HG03108 (cell line): Measurements from ENCODE around the gene PXK.

ENCODE experiments used
- ATAC-seq: cut with Tn5 transposase; IDR thresholded peaks from one replicate; pipeline ENCODE4 v1.9.1; 2021; ENCODE audit warnings: moderate library complexity; ENCODE audit not compliant: unreplicated experiment

Gene PXK

GRCh38 chr3:58379351-58380073 is 46.8 kb downstream of the PXK start:
- ATAC-seq: no peak

GRCh38 chr3:58383476-58383875 is 50.8 kb downstream of the PXK start:
- no peak for ATAC-seq

GRCh38 chr3:58383904-58384303 is 51.2 kb downstream of the PXK start:
- ATAC-seq: no peak

- ATAC-seq: no peak
Observed at GRCh38 chr3:58384381-58385090, 51.8 kb downstream of the PXK start.

- ATAC-seq: no peak
Observed at GRCh38 chr3:58386626-58387365, 54.1 kb downstream of the PXK start.

GRCh38 chr3:58387650-58388546 is 55.2 kb downstream of the PXK start:
- ATAC-seq: no peak

GRCh38 chr3:58388550-58389091 is 55.9 kb downstream of the PXK start:
- ATAC-seq: no peak

GRCh38 chr3:58391156-58391865 is 58.6 kb downstream of the PXK start:
- no peak for ATAC-seq

GRCh38 chr3:58392181-58392580 is 59.5 kb downstream of the PXK start:
- no peak for ATAC-seq

- no peak for ATAC-seq
Observed at GRCh38 chr3:58394339-58394738, 61.6 kb downstream of the PXK start.

GRCh38 chr3:58398669-58399333 is 66.1 kb downstream of the PXK start:
- ATAC-seq: no peak

GRCh38 chr3:58403513-58404109 is 70.9 kb downstream of the PXK start:
- ATAC-seq: no peak

- no peak for ATAC-seq
Observed at GRCh38 chr3:58404396-58404795, 71.7 kb downstream of the PXK start.

GRCh38 chr3:58408906-58409305 is 76.2 kb downstream of the PXK start:
- ATAC-seq: no peak

GRCh38 chr3:58409663-58410062 is 77.0 kb downstream of the PXK start:
- no peak for ATAC-seq

- ATAC-seq: no peak
Observed at GRCh38 chr3:58411036-58411435, 78.3 kb downstream of the PXK start.

- ATAC-seq: no peak
Observed at GRCh38 chr3:58411851-58412830, 79.4 kb downstream of the PXK start.
